GM12892 (cell line): ENCODE results near the gene AVEN.

Experiments
- POLR2A ChIP-seq: IDR thresholded peaks from 2 replicates; pipeline ENCODE4 v1.6.1; 2011; ENCODE audit warnings: low read depth, low read length, control low read depth
- POLR2AphosphoS5 ChIP-seq: IDR thresholded peaks from 2 replicates; pipeline ENCODE4 v1.6.1; 2011; ENCODE audit warnings: low read depth, low read length, control low read depth
- TAF1 ChIP-seq: IDR thresholded peaks from 2 replicates; pipeline ENCODE4 v1.6.1; 2011; ENCODE audit warnings: low read depth, mild to moderate bottlenecking, control low read depth, low read length, borderline replicate concordance

- TF ChIP-seq POLR2AphosphoS5 (no peak), POLR2A (no peak), TAF1 (no peak)
Observed at GRCh38 chr15:34070003-34070402, 31.0 kb upstream of the AVEN start.
